HepG2 (cell line): Measurements from ENCODE around the gene BSN.

Source experiments
- CTCF ChIP-seq: sonication (generic); formaldehyde crosslinking; IDR thresholded peaks from 2 replicates; pipeline ENCODE4 v1.5.0; 2020; ENCODE audit warnings: mild to moderate bottlenecking, missing genetic modification reagents, moderate library complexity
- EHMT2 ChIP-seq: fragments of 200-600 bp; sonication (generic); IDR thresholded peaks from 2 replicates; pipeline ENCODE4 v1.7.0; 2017; ENCODE audit warnings: antibody characterized with exemption, low read depth, low read length, borderline replicate concordance
- ESRRA ChIP-seq: sonication (generic); formaldehyde crosslinking; IDR thresholded peaks from 2 replicates; pipeline ENCODE4 v1.5.1; 2020; ENCODE audit warnings: mild to moderate bottlenecking, low read depth, missing genetic modification reagents
- HNRNPL ChIP-seq: fragments of 200-400 bp; formaldehyde crosslinking; IDR thresholded peaks from 2 replicates; pipeline ENCODE4 v1.6.1; 2017; ENCODE audit warnings: mild to moderate bottlenecking, low read depth, low read length
- KLF11 ChIP-seq: IDR thresholded peaks from 2 replicates; pipeline ENCODE4 v1.6.1; 2016; ENCODE audit warnings: missing compliant biosample characterization
- NCOA5 ChIP-seq: sonication (generic); formaldehyde crosslinking; IDR thresholded peaks from 2 replicates; pipeline ENCODE4 v1.4.0; 2020; ENCODE audit warnings: missing genetic modification reagents
- NFE2L1 ChIP-seq: sonication (generic); formaldehyde crosslinking; IDR thresholded peaks from 2 replicates; pipeline ENCODE4 v1.4.0; 2020; ENCODE audit warnings: missing genetic modification reagents, mild to moderate bottlenecking, borderline replicate concordance
- POLR2G ChIP-seq: fragments of 200-400 bp; formaldehyde crosslinking; IDR thresholded peaks from 2 replicates; pipeline ENCODE4 v1.6.1; 2018; ENCODE audit warnings: mild to moderate bottlenecking, low read depth, low read length, moderate library complexity
- SIN3A ChIP-seq: IDR thresholded peaks from 2 replicates; pipeline ENCODE4 v1.6.1; 2011; ENCODE audit warnings: low read depth, mild to moderate bottlenecking, control low read depth, low read length, borderline replicate concordance
- TBX3 ChIP-seq: fragments of 450-650 bp; IDR thresholded peaks from 2 replicates; pipeline ENCODE4 v1.6.1; 2017; ENCODE audit warnings: antibody characterized with exemption, mild to moderate bottlenecking, inconsistent platforms, borderline replicate concordance
- YY1 ChIP-seq: IDR thresholded peaks from 2 replicates; pipeline ENCODE4 v1.6.1; 2011; ENCODE audit warnings: low read length, low read depth, moderate library complexity, mild to moderate bottlenecking; ENCODE audit not compliant: insufficient read depth, insufficient replicate concordance

GRCh38 chr3:49630784-49631183, 76.5 kb downstream of the BSN start:
- TF ChIP-seq KLF11 (no peak), CTCF (CRISPR knock-in tag) (no peak), ESRRA (CRISPR knock-in tag) (no peak), NFE2L1 (CRISPR knock-in tag) (no peak), SIN3A (no peak), TBX3 (no peak), NCOA5 (no peak), YY1 (no peak), EHMT2 (no peak), HNRNPL (no peak), POLR2G (no peak)
